ENCODE data around the gene KAT7. TPM values are rescaled to one million over a fixed set of nuclear protein-coding genes. Genes with fewer than 3 reads are reported as not detected.
A peak's percentile ranks its signal among the peaks of the same experiment; 100 is the strongest.

Gene KAT7
- total RNA-seq, 1 experiment from 2014 or later = 79.5 TPM

- Histone ChIP-seq H3K9me2 (ENCODE audit: insufficient read depth) (no peaks in the 10 kb centered on the region), H3K36me3 (ENCODE audit: control insufficient read depth in 1 of 2, insufficient read depth in 2 of 2, low read length in 2 of 2) (no peaks in the 10 kb centered on the region), H3K4me3 (replicated peaks in 1 of 2; ENCODE audit: low read depth in 1 of 2, low read length in 2 of 2) (peak overlapping the region in 1 of 2 experiments; percentile 52; a peak in 1 of 4 replicates), H3K9me3 (ENCODE audit: control insufficient read depth in 1 of 2, insufficient read depth in 1 of 2, low read depth in 1 of 2, low read length in 2 of 2) (no peaks in the 10 kb centered on the region), H3K27me3 (ENCODE audit: insufficient read depth, low read length) (no peaks in the 10 kb centered on the region), H3K27ac (ENCODE audit: low read depth, low read length) (no peak overlapping the region; the same call in 1 of the 2 replicates), H3K9ac (ENCODE audit: low read length) (no peak overlapping the region), H3K79me2 (ENCODE audit: insufficient read depth, low read length) (no peaks in the 10 kb centered on the region), H2AFZ (ENCODE audit: low read depth, low read length, poor library complexity, severe bottlenecking) (no peak overlapping the region), H3K4me1 (ENCODE audit: control insufficient read depth in 1 of 2, insufficient read depth in 2 of 2, low read length in 2 of 2) (peaks cover 0 to 8% of the 10 kb centered on the region in 2 experiments; a peak in 2 of 4 replicates), H3K4me2 (ENCODE audit: low read length) (peak overlapping the region; percentile 66; the same call in 1 of the 2 replicates), H4K20me1 (ENCODE audit: insufficient read depth) (no peaks in the 10 kb centered on the region)
- ChIA-PET POLR2A (no interaction called here), RAD21 (ENCODE audit: low non-redundant PET in 1 of 2, low total read pairs in 2 of 2, uncharacterized antibody in 2 of 2, unreplicated experiment in 2 of 2) (no interaction called here), CTCF (interaction anchor here (1.3 kb wide), 1 partner anchor 283 kb away, joined by 4 read pairs; no protein-coding TSS in a partner anchor)
- BruUV-seq (replicated peaks) = no TSS peak
- DNase-seq (ENCODE audit: low read depth, low spot score) (no peak), ATAC-seq (peak; percentile 8; the same call in 1 of the 2 replicates)
- TF ChIP-seq JUND (IDR thresholded peaks at IDR 0.05) (no peak), YY1 (IDR thresholded peaks at IDR 0.05; ENCODE audit: extremely low read depth, insufficient replicate concordance, low read depth, low read length) (no peak), FOSL1 (IDR thresholded peaks at IDR 0.05; ENCODE audit: low read depth) (no peak), ZNF274 (IDR thresholded peaks at IDR 0.05; ENCODE audit: low read depth, low read length) (no peak), ZFX (IDR thresholded peaks at IDR 0.05) (no peak), ELF1 (IDR thresholded peaks at IDR 0.05; ENCODE audit: borderline replicate concordance, low read depth) (no peak), POLR2A (IDR thresholded peaks at IDR 0.05; ENCODE audit: borderline replicate concordance, extremely low read depth, insufficient read depth, insufficient read length) (no peak), SIN3A (IDR thresholded peaks at IDR 0.05; ENCODE audit: low read depth) (no peak), ATF3 (IDR thresholded peaks at IDR 0.05) (no peak), EZH2phosphoT487 (IDR thresholded peaks at IDR 0.05; ENCODE audit: borderline replicate concordance) (no peak), RAD21 (IDR thresholded peaks at IDR 0.05; ENCODE audit: low read depth) (no peak), REST (IDR thresholded peaks at IDR 0.05; ENCODE audit: low read depth) (no peak), ZBTB33 (IDR thresholded peaks at IDR 0.05; ENCODE audit: extremely low read depth, insufficient replicate concordance, low read length) (no peak), POLR2AphosphoS5 (IDR thresholded peaks at IDR 0.05; ENCODE audit: low read depth, low read length) (no peak; the same call in 1 of the 2 replicates), EGR1 (IDR thresholded peaks at IDR 0.05; ENCODE audit: low read depth) (no peak), SP1 (IDR thresholded peaks at IDR 0.05; ENCODE audit: low read depth) (no peak), TCF7L2 (IDR thresholded peaks at IDR 0.05; ENCODE audit: borderline replicate concordance, extremely low read depth, insufficient read depth, insufficient read length) (no peak), CEBPB (IDR thresholded peaks at IDR 0.05; ENCODE audit: low read depth) (no peak), CBX3 (IDR thresholded peaks at IDR 0.05; ENCODE audit: low read depth) (no peak)
- TF ChIP-seq, protein P1, sequence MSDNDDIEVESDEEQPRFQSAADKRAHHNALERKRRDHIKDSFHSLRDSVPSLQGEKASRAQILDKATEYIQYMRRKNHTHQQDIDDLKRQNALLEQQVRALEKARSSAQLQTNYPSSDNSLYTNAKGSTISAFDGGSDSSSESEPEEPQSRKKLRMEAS (IDR thresholded peaks at IDR 0.05) = no peak
- intact Hi-C loops (cut with micrococcal nuclease) = loop anchor here (1.0 kb wide), 1 partner anchor 284 kb away; no protein-coding TSS in a partner anchor
Measured at GRCh38 chr17:49850772-49851386, 62.4 kb downstream of the KAT7 start.

Data from HCT116 (cell line).